ENCODE measurements around the gene RBM17. TPM values are rescaled to one million over a fixed set of nuclear protein-coding genes. Genes with fewer than 3 reads are reported as not detected.

Gene RBM17
- total RNA-seq, 1 experiment from 2014 or later: 160 TPM

- TF ChIP-seq ESRRA (CRISPR knock-in tag; IDR thresholded peaks at IDR 0.05; ENCODE audit: borderline replicate concordance) (no peak), ZNF423 (CRISPR knock-in tag; IDR thresholded peaks at IDR 0.05) (no peak), JUN (CRISPR knock-in tag; IDR thresholded peaks at IDR 0.05) (peak; percentile 79; the same call in 1 of the 2 replicates), E2F5 (CRISPR knock-in tag; IDR thresholded peaks at IDR 0.05) (peak; percentile 92; the same call in 1 of the 2 replicates), ATF1 (CRISPR knock-in tag; IDR thresholded peaks at IDR 0.05) (peak; percentile 58; the same call in 1 of the 2 replicates), ZMAT4 (CRISPR knock-in tag; IDR thresholded peaks at IDR 0.05) (no peak), ZNF138 (CRISPR knock-in tag; conservative IDR thresholded peaks at IDR 0.05) (0 out of 2 replicates have a peak, but pooled peaks have one; percentile 43), TCF7 (CRISPR knock-in tag; IDR thresholded peaks at IDR 0.05; ENCODE audit: low read depth) (no peak), IRF2 (CRISPR knock-in tag; IDR thresholded peaks at IDR 0.05; ENCODE audit: borderline replicate concordance, low read depth) (no peak), MLX (CRISPR knock-in tag; IDR thresholded peaks at IDR 0.05) (no peak), GABPB1 (CRISPR knock-in tag; IDR thresholded peaks at IDR 0.05) (no peak), ZNF512 (CRISPR knock-in tag; IDR thresholded peaks at IDR 0.05; ENCODE audit: borderline replicate concordance) (no peak), MXD4 (CRISPR knock-in tag; IDR thresholded peaks at IDR 0.05; ENCODE audit: borderline replicate concordance) (no peak), ZNF121 (CRISPR knock-in tag; IDR thresholded peaks at IDR 0.05) (no peak), TP53 (CRISPR knock-in tag; IDR thresholded peaks at IDR 0.05) (peak; percentile 90; the same call in 1 of the 2 replicates), ZNF232 (CRISPR knock-in tag; IDR thresholded peaks at IDR 0.05) (peak; percentile 94), CBFB (CRISPR knock-in tag; IDR thresholded peaks at IDR 0.05; ENCODE audit: low read depth) (0 out of 2 replicates have a peak, but pooled peaks have one; percentile 48), CDX4 (CRISPR knock-in tag; IDR thresholded peaks at IDR 0.05; ENCODE audit: borderline replicate concordance) (no peak)
- TF ChIP-seq, protein P1, sequence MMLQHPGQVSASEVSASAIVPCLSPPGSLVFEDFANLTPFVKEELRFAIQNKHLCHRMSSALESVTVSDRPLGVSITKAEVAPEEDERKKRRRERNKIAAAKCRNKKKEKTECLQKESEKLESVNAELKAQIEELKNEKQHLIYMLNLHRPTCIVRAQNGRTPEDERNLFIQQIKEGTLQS (CRISPR knock-in tag; conservative IDR thresholded peaks at IDR 0.05): no peak
- TF ChIP-seq, protein P2, sequence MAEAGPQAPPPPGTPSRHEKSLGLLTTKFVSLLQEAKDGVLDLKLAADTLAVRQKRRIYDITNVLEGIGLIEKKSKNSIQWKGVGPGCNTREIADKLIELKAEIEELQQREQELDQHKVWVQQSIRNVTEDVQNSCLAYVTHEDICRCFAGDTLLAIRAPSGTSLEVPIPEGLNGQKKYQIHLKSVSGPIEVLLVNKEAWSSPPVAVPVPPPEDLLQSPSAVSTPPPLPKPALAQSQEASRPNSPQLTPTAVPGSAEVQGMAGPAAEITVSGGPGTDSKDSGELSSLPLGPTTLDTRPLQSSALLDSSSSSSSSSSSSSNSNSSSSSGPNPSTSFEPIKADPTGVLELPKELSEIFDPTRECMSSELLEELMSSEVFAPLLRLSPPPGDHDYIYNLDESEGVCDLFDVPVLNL (CRISPR knock-in tag; IDR thresholded peaks at IDR 0.05; ENCODE audit: borderline replicate concordance, low read depth): no peak
- TF ChIP-seq, protein P3, sequence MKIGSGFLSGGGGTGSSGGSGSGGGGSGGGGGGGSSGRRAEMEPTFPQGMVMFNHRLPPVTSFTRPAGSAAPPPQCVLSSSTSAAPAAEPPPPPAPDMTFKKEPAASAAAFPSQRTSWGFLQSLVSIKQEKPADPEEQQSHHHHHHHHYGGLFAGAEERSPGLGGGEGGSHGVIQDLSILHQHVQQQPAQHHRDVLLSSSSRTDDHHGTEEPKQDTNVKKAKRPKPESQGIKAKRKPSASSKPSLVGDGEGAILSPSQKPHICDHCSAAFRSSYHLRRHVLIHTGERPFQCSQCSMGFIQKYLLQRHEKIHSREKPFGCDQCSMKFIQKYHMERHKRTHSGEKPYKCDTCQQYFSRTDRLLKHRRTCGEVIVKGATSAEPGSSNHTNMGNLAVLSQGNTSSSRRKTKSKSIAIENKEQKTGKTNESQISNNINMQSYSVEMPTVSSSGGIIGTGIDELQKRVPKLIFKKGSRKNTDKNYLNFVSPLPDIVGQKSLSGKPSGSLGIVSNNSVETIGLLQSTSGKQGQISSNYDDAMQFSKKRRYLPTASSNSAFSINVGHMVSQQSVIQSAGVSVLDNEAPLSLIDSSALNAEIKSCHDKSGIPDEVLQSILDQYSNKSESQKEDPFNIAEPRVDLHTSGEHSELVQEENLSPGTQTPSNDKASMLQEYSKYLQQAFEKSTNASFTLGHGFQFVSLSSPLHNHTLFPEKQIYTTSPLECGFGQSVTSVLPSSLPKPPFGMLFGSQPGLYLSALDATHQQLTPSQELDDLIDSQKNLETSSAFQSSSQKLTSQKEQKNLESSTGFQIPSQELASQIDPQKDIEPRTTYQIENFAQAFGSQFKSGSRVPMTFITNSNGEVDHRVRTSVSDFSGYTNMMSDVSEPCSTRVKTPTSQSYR (CRISPR knock-in tag; IDR thresholded peaks at IDR 0.05): no peak
- TF ChIP-seq, protein P4, sequence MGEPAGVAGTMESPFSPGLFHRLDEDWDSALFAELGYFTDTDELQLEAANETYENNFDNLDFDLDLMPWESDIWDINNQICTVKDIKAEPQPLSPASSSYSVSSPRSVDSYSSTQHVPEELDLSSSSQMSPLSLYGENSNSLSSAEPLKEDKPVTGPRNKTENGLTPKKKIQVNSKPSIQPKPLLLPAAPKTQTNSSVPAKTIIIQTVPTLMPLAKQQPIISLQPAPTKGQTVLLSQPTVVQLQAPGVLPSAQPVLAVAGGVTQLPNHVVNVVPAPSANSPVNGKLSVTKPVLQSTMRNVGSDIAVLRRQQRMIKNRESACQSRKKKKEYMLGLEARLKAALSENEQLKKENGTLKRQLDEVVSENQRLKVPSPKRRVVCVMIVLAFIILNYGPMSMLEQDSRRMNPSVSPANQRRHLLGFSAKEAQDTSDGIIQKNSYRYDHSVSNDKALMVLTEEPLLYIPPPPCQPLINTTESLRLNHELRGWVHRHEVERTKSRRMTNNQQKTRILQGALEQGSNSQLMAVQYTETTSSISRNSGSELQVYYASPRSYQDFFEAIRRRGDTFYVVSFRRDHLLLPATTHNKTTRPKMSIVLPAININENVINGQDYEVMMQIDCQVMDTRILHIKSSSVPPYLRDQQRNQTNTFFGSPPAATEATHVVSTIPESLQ (CRISPR knock-in tag; IDR thresholded peaks at IDR 0.05): no peak
- TF ChIP-seq, protein P5, sequence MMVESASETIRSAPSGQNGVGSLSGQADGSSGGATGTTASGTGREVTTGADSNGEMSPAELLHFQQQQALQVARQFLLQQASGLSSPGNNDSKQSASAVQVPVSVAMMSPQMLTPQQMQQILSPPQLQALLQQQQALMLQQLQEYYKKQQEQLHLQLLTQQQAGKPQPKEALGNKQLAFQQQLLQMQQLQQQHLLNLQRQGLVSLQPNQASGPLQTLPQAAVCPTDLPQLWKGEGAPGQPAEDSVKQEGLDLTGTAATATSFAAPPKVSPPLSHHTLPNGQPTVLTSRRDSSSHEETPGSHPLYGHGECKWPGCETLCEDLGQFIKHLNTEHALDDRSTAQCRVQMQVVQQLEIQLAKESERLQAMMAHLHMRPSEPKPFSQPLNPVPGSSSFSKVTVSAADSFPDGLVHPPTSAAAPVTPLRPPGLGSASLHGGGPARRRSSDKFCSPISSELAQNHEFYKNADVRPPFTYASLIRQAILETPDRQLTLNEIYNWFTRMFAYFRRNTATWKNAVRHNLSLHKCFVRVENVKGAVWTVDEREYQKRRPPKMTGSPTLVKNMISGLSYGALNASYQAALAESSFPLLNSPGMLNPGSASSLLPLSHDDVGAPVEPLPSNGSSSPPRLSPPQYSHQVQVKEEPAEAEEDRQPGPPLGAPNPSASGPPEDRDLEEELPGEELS (CRISPR knock-in tag; IDR thresholded peaks at IDR 0.05): peak; percentile 98
Observed at GRCh38 chr10:6163364-6164270, 74.8 kb downstream of the RBM17 start (continued).
